IPS-18c (cell line): ENCODE measurements around the gene RAB40C.

Source experiments
- H3K4me3 ChIP-seq: 2 replicates; pipeline ENCODE4 v1.7.0; 2013; ENCODE audit warnings: low read depth, mild to moderate bottlenecking, low read length, moderate library complexity; ENCODE audit not compliant: insufficient read depth
- H3K9me3 ChIP-seq: one replicate; pipeline ENCODE4 v1.6.1; 2013; ENCODE audit warnings: mild to moderate bottlenecking, low read length, moderate library complexity; ENCODE audit not compliant: control insufficient read depth, insufficient read depth

Gene RAB40C

GRCh38 chr16:661184-661821 is 71.4 kb downstream of the RAB40C start:
- Histone ChIP-seq H3K4me3 (no peak overlapping the region), H3K9me3 (no peaks in the 10 kb centered on the region)

DNA sequence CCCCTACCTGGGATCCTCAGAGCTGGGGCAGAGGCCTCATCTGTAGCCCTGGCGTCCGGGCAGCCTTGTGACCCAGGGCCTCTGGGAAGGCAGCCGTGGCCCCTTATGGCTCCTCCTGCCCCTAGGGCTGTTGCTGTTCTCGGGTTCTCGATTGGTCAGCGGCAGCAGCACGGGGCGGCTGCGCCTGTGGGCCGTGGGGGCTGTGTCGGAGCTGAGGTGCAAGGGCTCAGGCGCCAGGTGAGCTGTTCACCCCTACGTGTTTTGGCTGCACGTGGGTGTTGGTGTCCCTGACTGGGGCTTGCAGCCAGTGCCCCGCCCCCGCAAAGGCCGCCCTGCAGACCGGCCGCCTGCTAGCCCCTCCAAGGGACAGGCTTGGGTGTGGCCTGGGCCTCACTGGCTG is 72.2 kb downstream of the RAB40C start:
- H3K4me3 ChIP-seq: no peak overlapping the region
- no peaks in the 10 kb centered on the region for H3K9me3 ChIP-seq

DNA sequence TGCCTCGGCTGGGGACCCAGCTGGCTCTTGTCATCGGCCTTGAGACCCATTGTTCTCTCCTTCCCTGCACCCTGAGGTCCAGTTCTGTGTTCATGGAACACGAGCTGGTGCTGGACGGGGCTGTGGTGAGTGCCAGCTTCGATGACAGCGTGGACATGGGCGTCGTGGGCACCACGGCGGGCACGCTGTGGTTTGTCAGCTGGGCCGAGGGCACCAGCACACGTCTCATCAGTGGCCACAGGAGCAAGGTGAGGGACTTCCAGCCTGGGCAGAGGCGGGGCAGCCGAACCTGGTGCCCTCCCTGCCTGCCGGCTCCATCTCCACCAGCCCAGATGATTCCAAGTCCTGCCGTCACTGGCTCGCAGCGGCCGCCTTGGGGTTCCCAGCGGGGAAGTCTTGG is 72.7 kb downstream of the RAB40C start:
- Histone ChIP-seq H3K4me3 (no peak overlapping the region), H3K9me3 (no peaks in the 10 kb centered on the region)

GRCh38 chr16:666572-666971 is 76.7 kb downstream of the RAB40C start:
- Histone ChIP-seq H3K9me3 (no peaks in the 10 kb centered on the region), H3K4me3 (no peak overlapping the region)

DNA sequence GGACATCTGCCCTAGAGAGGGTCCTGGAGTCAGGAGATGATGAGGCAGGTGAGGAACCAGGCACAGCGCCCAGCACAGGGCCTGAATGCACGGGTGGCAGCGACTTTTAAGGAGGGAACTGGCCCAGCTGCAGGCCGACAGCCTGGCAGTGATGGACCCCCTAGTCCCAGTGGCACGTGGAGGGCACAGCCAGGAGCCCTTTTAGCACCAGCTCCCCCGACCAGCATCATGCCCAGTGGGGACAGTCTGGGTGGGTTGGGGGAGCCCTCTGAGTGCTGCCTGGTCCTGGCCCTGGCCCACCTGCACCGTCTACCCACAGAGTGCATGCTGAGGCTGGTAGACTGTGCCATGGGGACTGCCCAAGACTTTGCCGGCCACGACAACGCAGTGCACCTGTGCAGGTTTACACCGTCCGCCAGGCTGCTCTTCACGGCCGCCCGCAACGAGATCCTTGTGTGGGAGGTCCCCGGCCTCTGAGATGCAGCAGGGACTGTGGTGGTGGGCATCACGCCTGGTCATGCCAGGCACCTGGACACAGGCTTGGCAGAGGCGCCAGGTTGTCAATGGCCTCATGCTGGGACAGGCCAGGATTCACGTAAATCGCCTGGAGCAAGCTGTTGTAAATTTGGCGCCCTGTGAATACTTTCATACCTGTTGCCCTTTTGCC is 77.4 kb downstream of the RAB40C start:
- H3K4me3 ChIP-seq: no peak overlapping the region

GRCh38 chr16:667780-668518 is 78.1 kb downstream of the RAB40C start, which contains the start of gene RHOT2:
TSS of gene RHOT2 (plus strand) at chr16:668132. CDS start at chr16:668200, 68 bp downstream.
- peak within 1 kb of the TSS; percentile 87 for H3K4me3 ChIP-seq
- no peaks in the 10 kb centered on the region for H3K9me3 ChIP-seq

More for the DNA sequence above, 77.4 kb downstream of the RAB40C start:
- H3K9me3 ChIP-seq: no peaks in the 10 kb centered on the region

GRCh38 chr16:668519-669171 is 78.8 kb downstream of the RAB40C start:
- Histone ChIP-seq H3K4me3 (peak overlapping the region; percentile 87), H3K9me3 (no peaks in the 10 kb centered on the region)

DNA sequence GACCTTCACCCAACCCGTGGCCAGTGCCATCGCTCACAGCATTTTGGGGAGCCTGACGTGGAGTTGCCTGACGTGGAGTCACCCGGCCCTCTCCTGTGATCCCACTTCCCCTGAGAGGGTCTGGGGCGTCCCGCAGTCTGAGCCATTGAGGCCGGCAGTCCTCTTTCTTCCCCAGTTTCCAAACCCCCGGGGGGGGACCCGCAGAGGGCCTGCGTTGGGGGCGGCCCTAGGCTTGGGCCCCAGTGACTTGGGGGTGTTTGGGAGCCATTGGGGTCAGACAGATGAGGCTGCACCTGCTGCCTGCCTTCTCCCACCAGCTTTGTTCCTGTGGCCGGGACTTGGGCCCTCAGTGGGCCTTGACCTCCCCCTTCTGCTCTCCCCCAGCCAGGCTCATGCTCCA is 79.8 kb downstream of the RAB40C start:
- H3K9me3 ChIP-seq: no peaks in the 10 kb centered on the region
- H3K4me3 ChIP-seq: no peak overlapping the region

GRCh38 chr16:670485-671352 is 80.9 kb downstream of the RAB40C start:
- H3K4me3 ChIP-seq: no peak overlapping the region
- H3K9me3 ChIP-seq: no peaks in the 10 kb centered on the region

- Histone ChIP-seq H3K9me3 (no peaks in the 10 kb centered on the region), H3K4me3 (no peak overlapping the region)
These were observed 81.7 kb downstream of the RAB40C start for GRCh38 chr16:671353-672131.

DNA sequence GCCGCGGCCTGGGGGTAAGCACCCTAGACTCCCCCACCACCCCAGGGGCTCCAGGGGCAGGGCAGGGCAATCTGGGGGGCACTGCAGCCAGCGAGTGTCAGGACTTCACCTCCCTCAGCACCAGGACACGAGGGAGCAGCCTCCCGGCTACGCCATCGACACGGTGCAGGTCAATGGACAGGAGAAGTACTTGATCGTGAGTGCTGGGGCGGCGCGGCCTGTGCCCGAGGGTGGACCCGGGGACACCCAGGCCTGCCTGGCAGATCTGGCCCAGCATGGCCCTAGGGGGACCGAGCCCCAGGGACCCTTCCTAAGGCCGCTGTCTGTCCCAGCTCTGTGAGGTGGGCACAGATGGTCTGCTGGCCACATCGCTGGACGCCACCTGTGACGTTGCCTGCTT is 82.5 kb downstream of the RAB40C start:
- Histone ChIP-seq H3K4me3 (no peak overlapping the region), H3K9me3 (no peaks in the 10 kb centered on the region)

DNA sequence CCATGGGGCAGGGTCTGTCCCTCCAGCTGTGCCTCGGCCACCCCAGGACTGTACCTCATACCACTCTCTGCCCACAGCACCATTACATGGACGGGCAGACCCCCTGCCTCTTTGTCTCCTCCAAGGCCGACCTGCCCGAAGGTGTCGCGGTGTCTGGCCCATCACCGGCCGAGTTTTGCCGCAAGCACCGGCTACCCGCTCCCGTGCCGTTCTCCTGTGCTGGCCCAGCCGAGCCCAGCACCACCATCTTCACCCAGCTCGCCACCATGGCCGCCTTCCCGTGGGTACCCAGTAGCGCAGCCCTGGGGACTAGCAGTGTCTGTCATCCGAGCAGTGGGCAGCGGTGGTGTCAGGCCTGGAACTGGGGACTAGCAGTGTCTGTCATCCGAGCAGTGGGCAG is 83.0 kb downstream of the RAB40C start:
- H3K9me3 ChIP-seq: no peaks in the 10 kb centered on the region
- H3K4me3 ChIP-seq: no peak overlapping the region

DNA sequence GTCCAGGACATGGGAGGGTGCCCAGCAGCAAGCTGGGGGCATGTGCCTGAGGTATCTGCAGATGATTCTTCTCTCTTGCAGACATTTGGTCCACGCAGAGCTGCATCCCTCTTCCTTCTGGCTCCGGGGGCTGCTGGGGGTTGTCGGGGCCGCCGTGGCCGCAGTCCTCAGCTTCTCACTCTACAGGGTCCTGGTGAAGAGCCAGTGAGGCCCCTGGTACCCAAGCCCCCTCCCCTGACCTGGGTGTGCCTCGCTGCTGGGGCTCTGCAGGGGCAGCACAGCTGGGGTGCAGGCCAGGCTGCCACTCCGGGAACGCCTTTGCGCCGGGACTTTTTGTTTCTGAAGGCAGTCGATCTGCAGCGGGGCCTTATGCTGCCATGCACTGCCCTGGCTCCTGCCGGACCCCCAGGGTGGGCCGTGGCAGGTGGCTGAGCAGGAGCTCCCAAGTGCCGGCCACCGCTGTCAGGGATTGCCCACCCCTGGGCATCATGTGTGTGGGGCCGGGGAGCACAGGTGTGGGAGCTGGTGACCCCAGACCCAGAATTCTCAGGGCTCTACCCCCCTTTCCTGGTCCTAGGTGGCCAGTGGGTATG is 83.6 kb downstream of the RAB40C start:
- H3K9me3 ChIP-seq: no peaks in the 10 kb centered on the region

GRCh38 chr16:674214-674881 is 84.5 kb downstream of the RAB40C start:
- H3K9me3 ChIP-seq: no peaks in the 10 kb centered on the region
- peak overlapping the region; percentile 0; the same call in 1 of the 2 replicates for H3K4me3 ChIP-seq

More for the DNA sequence above, 83.6 kb downstream of the RAB40C start:
- H3K4me3 ChIP-seq: no peak overlapping the region
